A549 (cell line): ENCODE measurements around the gene INO80C. TPM values are rescaled to one million over a fixed set of nuclear protein-coding genes. Genes with fewer than 3 reads are reported as not detected.
A peak's percentile ranks its signal among the peaks of the same experiment; 100 is the strongest.

Experiments used
- ATAC-seq, 2 experiments: fragments of 200-7000 bp in 1 of 2; fragments of >200 bp in 1 of 2; cut with Nextera tagmentation in 1 of 2; cut with Tn5 transposase in 1 of 2; 3 replicates each; pipeline versions ENCODE4 v1.8.0 to v1.9.1; 2018 to 2020; ENCODE audit warnings: mild to moderate bottlenecking in 1 of 2, moderate library complexity in 1 of 2
- CTCF ChIA-PET: fragments of 300-600 bp; sonication (Branson Sonifier 250); formaldehyde crosslinking; extraction: SDS; loops from one replicate; lab custom pipeline; 2021; ENCODE audit warnings: antibody characterized with exemption, inconsistent platforms; lab: Yijun Ruan, JAX
- POLR2A ChIA-PET: fragments of 350-600 bp; formaldehyde crosslinking; extraction: SDS; loops from one replicate; lab custom pipeline; 2021; ENCODE audit warnings: antibody characterized with exemption, inconsistent platforms; lab: Yijun Ruan, JAX
- DNase-seq, 2 experiments: peaks; one replicate each; pipeline versions ENCODE4 v3.0.0 to v3.0.0-alpha.2; 2011 to 2016; ENCODE audit warnings: low read depth in 1 of 2, low spot score in 1 of 2
- FAIRE-seq: peaks from 2 replicates; lab custom pipeline; 2011; peaks lifted over from hg19 to GRCh38; lab: Jason Lieb, UNC
- H3K27ac ChIP-seq, 2 experiments: fragments of >200 bp; sonication (Bioruptor Twin); formaldehyde crosslinking; 3 replicates each; pipeline ENCODE4 v1.5.1; 2016 to 2017
- H3K4me1 ChIP-seq: fragments of >200 bp; sonication (Bioruptor Twin); formaldehyde crosslinking; 3 replicates; pipeline ENCODE4 v1.6.1; 2016
- H3K4me2 ChIP-seq: fragments of >200 bp; sonication (Bioruptor Twin); formaldehyde crosslinking; 3 replicates; pipeline ENCODE4 v1.6.1; 2016
- H3K4me3 ChIP-seq: fragments of >200 bp; sonication (Bioruptor Twin); formaldehyde crosslinking; 3 replicates; pipeline ENCODE4 v1.5.1; 2016
- H3K9me3 ChIP-seq: fragments of >200 bp; sonication (Bioruptor Twin); formaldehyde crosslinking; 3 replicates; pipeline ENCODE4 v1.6.1; 2016
- CHD4 ChIP-seq: fragments of 200-600 bp; sonication (generic); IDR thresholded peaks from 2 replicates; pipeline ENCODE4 v1.6.1; 2016; ENCODE audit warnings: antibody characterized with exemption, mild to moderate bottlenecking, borderline replicate concordance
- E2F6 ChIP-seq: IDR thresholded peaks from 2 replicates; pipeline ENCODE4 v1.6.1; 2012; ENCODE audit warnings: low read depth, borderline replicate concordance
- GATA3 ChIP-seq: IDR thresholded peaks from 2 replicates; pipeline ENCODE4 v1.6.1; 2012; ENCODE audit warnings: borderline replicate concordance
- HDAC2 ChIP-seq: fragments of 200-600 bp; sonication (generic); IDR thresholded peaks from 2 replicates; pipeline ENCODE4 v1.6.1; 2016
- HES2 ChIP-seq: fragments of >200 bp; sonication (Bioruptor Twin); formaldehyde crosslinking; IDR thresholded peaks from 2 replicates; pipeline ENCODE4 v1.6.1; 2016
- HEYL ChIP-seq: fragments of 250-450 bp; sonication (Bioruptor Pico); IDR thresholded peaks from 2 replicates; pipeline ENCODE4 v1.8.0; 2021; ENCODE audit warnings: mild to moderate bottlenecking, moderate library complexity
- HOXB5 ChIP-seq: fragments of 250-450 bp; sonication (Bioruptor Pico); IDR thresholded peaks from 2 replicates; pipeline ENCODE4 v1.5.0; 2020; ENCODE audit warnings: mild to moderate bottlenecking, moderate library complexity
- JUN ChIP-seq, 2 experiments: fragments of >200 bp; sonication (Bioruptor Twin); formaldehyde crosslinking; IDR thresholded peaks; 2 replicates in 1 of 2; 3 replicates in 1 of 2; pipeline ENCODE4 v1.6.1; 2016 to 2017
- KDM1A ChIP-seq: fragments of 200-600 bp; sonication (generic); IDR thresholded peaks from 2 replicates; pipeline ENCODE4 v1.6.1; 2016; ENCODE audit warnings: low read depth, mild to moderate bottlenecking
- KDM5A ChIP-seq: fragments of 200-600 bp; sonication (generic); IDR thresholded peaks from 2 replicates; pipeline ENCODE4 v1.6.1; 2016; ENCODE audit warnings: antibody characterized with exemption, mild to moderate bottlenecking
- MAZ ChIP-seq: fragments of 150-350 bp; IDR thresholded peaks from 2 replicates; pipeline ENCODE4 v1.6.1; 2014; ENCODE audit warnings: antibody characterized with exemption, low read depth, low read length, borderline replicate concordance
- NPAS2 ChIP-seq: fragments of 250-450 bp; sonication (Bioruptor Pico); IDR thresholded peaks from 2 replicates; pipeline ENCODE4 v1.8.0; 2022; ENCODE audit warnings: mild to moderate bottlenecking, moderate library complexity, borderline replicate concordance
- NR3C1 ChIP-seq: fragments of >200 bp; sonication (Bioruptor Twin); formaldehyde crosslinking; IDR thresholded peaks from 3 replicates; pipeline ENCODE4 v1.6.1; 2017
- PBX3 ChIP-seq: IDR thresholded peaks from 2 replicates; pipeline ENCODE4 v1.6.1; 2012
- RARB ChIP-seq: fragments of 250-450 bp; sonication (Bioruptor Pico); IDR thresholded peaks from 2 replicates; pipeline ENCODE4 v1.8.0; 2021; ENCODE audit warnings: mild to moderate bottlenecking, moderate library complexity
- RCOR1 ChIP-seq: fragments of 150-350 bp; IDR thresholded peaks from 2 replicates; pipeline ENCODE4 v1.6.1; 2014; ENCODE audit warnings: antibody characterized with exemption, low read length, low read depth
- REST ChIP-seq: fragments of 200-600 bp; sonication (generic); IDR thresholded peaks from 2 replicates; pipeline ENCODE4 v1.6.1; 2016; ENCODE audit warnings: antibody characterized with exemption, mild to moderate bottlenecking, moderate library complexity
- RNF2 ChIP-seq: fragments of 200-600 bp; sonication (generic); IDR thresholded peaks from 2 replicates; pipeline ENCODE4 v1.6.1; 2016; ENCODE audit warnings: low read depth, mild to moderate bottlenecking, antibody characterized with exemption, moderate library complexity, borderline replicate concordance
- SREBF2 ChIP-seq: fragments of 450-650 bp; IDR thresholded peaks from 2 replicates; pipeline ENCODE4 v1.6.1; 2014; ENCODE audit warnings: mild to moderate bottlenecking, moderate library complexity
- ZFP36 ChIP-seq: fragments of 450-650 bp; IDR thresholded peaks from 2 replicates; pipeline ENCODE4 v1.6.1; 2014; ENCODE audit warnings: borderline replicate concordance; ENCODE audit not compliant: partially characterized antibody
- WGBS: methylation state at CpG from one replicate; pipeline ENCODE4 v1.1.6; 2017; ENCODE audit errors: missing lambda C conversion rate; 5-methylcytosine and 5-hydroxymethylcytosine counted together
- polyA plus RNA-seq, 4 experiments: library from polyadenylated mRNA; depleted of rRNA in 3 of 4; stranded (reverse); fragments of >200 nt; fragmentation: RNase III in 1 of 4; extraction: RNeasy Plus Mini Kit Qiagen cat#74134 plus additional on column Dnase treatment in 1 of 4; gene quantifications; 2 replicates in 3 of 4; 3 replicates in 1 of 4; pipeline ENCODE4 v1.2.3, GENCODE V29; 2011 to 2017

Gene INO80C
- polyA plus RNA-seq, 2 of the 4 experiments (the other 2 are of a cell fraction), result 22.1 to 33.3 TPM

- CTCF ChIA-PET, result no interaction called here
- no peak for TF ChIP-seq RNF2
- TF ChIP-seq REST, result no peak
- no peak for TF ChIP-seq E2F6
- TF ChIP-seq GATA3, result no peak
- TF ChIP-seq JUN (IDR thresholded peaks at IDR 0.05), result no peak
- no peak for TF ChIP-seq KDM5A
- no peak for TF ChIP-seq NR3C1
- no peak for TF ChIP-seq HEYL
- no peak for TF ChIP-seq HDAC2
- TF ChIP-seq MAZ, result no peak
- TF ChIP-seq RCOR1, result no peak
- no peak for TF ChIP-seq CHD4
- TF ChIP-seq RARB, result no peak
- no peak for TF ChIP-seq PBX3
- TF ChIP-seq SREBF2, result no peak
- no peak for TF ChIP-seq NPAS2
- no peak for TF ChIP-seq HOXB5 (CRISPR knock-in tag)
- no peak for TF ChIP-seq ZFP36
- Histone ChIP-seq H3K4me1 (peaks cover 52% of the 10 kb centered on the region), H3K4me2 (peak overlapping the region; percentile 71), H3K9me3 (no peaks in the 10 kb centered on the region), H3K4me3 (peak overlapping the region; percentile 15; the same call in 2 of the 3 replicates), H3K27ac (peak overlapping the region; percentile 90 to 91)
- 50% methylated on average over 1 of the region's 1 CpG for WGBS
- no peak for ATAC-seq
- DNase-seq, result no peak
- POLR2A ChIA-PET, result interaction anchor here (0.7 kb wide), 1 partner anchor 127 kb away, joined by 7 read pairs; no protein-coding TSS in a partner anchor
- FAIRE-seq, result no peak
Measured at GRCh38 chr18:35477497-35477896, 20.3 kb downstream of the INO80C start.

- 86% methylated on average over 1 of the region's 1 CpG for WGBS
- no peak for DNase-seq
- peaks cover 41% of the 10 kb centered on the region for H3K4me1 ChIP-seq
- FAIRE-seq, result no peak
- TF ChIP-seq RCOR1 (no peak), HDAC2 (no peak), HES2 (no peak), KDM1A (no peak)
- CTCF ChIA-PET, result no interaction called here
- H3K9me3 ChIP-seq, result no peaks in the 10 kb centered on the region
- ATAC-seq, result no peak
- POLR2A ChIA-PET, result no interaction called here
- H3K4me3 ChIP-seq, result no peak overlapping the region
- no peak overlapping the region for H3K27ac ChIP-seq
- H3K4me2 ChIP-seq, result no peak overlapping the region
Measured at GRCh38 chr18:35474884-35475283, 22.9 kb downstream of the INO80C start.
